Esophagus squamous epithelium (tissue), 4 donors: ENCODE data around the gene MAD1L1.

Experiments used
- POLR2A ChIP-seq, 4 donors: fragments of 450-650 bp; IDR thresholded peaks; one replicate each; pipeline ENCODE4 v1.6.1; 2017; ENCODE audit warnings: antibody characterized with exemption in 4 of 4, mild to moderate bottlenecking in 4 of 4, moderate library complexity in 3 of 4
- TF ChIP-seq, protein P1 (sequence below), 6 experiments: fragments of 450-650 bp in 4 of 6; fragments of 200-600 bp in 2 of 6; sonication (generic) in 2 of 6; IDR thresholded peaks; one replicate each; pipeline ENCODE4 v1.5.1; 2016 to 2019; ENCODE audit warnings: antibody characterized with exemption in 6 of 6, mild to moderate bottlenecking in 4 of 6, moderate library complexity in 4 of 6

DNA sequence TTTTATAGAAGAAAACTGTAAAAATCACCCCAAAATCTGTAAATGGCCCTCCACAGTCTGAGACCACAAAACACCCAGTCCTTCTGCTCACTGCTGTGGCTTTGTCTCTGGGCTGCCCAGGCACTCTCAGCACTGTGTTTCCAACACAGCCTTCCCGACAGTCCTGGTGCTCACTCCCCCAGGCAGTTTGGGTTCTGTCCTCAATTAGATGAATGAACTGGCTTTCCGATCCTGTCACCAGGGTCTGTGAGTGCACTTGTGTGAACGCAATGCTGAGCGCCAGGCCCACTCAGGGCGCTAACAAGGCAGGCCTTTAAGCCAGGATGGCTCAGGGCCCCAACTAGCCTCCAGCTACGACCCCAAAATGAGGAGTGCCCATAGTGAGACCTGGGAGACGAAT lies 3.3 kb downstream of the MAD1L1 start:
- TF ChIP-seq, protein P1, sequence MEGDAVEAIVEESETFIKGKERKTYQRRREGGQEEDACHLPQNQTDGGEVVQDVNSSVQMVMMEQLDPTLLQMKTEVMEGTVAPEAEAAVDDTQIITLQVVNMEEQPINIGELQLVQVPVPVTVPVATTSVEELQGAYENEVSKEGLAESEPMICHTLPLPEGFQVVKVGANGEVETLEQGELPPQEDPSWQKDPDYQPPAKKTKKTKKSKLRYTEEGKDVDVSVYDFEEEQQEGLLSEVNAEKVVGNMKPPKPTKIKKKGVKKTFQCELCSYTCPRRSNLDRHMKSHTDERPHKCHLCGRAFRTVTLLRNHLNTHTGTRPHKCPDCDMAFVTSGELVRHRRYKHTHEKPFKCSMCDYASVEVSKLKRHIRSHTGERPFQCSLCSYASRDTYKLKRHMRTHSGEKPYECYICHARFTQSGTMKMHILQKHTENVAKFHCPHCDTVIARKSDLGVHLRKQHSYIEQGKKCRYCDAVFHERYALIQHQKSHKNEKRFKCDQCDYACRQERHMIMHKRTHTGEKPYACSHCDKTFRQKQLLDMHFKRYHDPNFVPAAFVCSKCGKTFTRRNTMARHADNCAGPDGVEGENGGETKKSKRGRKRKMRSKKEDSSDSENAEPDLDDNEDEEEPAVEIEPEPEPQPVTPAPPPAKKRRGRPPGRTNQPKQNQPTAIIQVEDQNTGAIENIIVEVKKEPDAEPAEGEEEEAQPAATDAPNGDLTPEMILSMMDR (IDR thresholded peaks at IDR 0.05), result no peak
- no peak for TF ChIP-seq POLR2A (IDR thresholded peaks at IDR 0.05)
